GM21717 (cell line): ENCODE data around the gene KCNK7.

ENCODE experiments used
- ATAC-seq: cut with Tn5 transposase; IDR thresholded peaks from one replicate; pipeline ENCODE4 v1.9.1; 2021; ENCODE audit warnings: mild to moderate bottlenecking, moderate library complexity; ENCODE audit not compliant: unreplicated experiment

The KCNK7 gene

GRCh38 chr11:65558930-65559509 is 36.6 kb downstream of the KCNK7 start:
- no peak for ATAC-seq

- no peak for ATAC-seq
These were observed 37.3 kb downstream of the KCNK7 start, which contains the start of gene LTBP3 for GRCh38 chr11:65558002-65558929. LTBP3 (minus strand) TSS chr11:65558359; CDS start chr11:65557959, 400 bp downstream.

GRCh38 chr11:65557280-65558001 is 38.2 kb downstream of the KCNK7 start:
- ATAC-seq, result no peak

GRCh38 chr11:65556470-65557279 is 38.9 kb downstream of the KCNK7 start:
- ATAC-seq, result no peak

GRCh38 chr11:65555693-65556231 is 39.8 kb downstream of the KCNK7 start:
- ATAC-seq, result no peak

- no peak for ATAC-seq
These were observed 40.7 kb downstream of the KCNK7 start for GRCh38 chr11:65554842-65555430.

GRCh38 chr11:65554057-65554818 is 41.4 kb downstream of the KCNK7 start:
- no peak for ATAC-seq

- no peak for ATAC-seq
These were observed 42.1 kb downstream of the KCNK7 start for GRCh38 chr11:65553301-65554001.

- ATAC-seq, result no peak
These were observed 43.1 kb downstream of the KCNK7 start for GRCh38 chr11:65552388-65552951.

- ATAC-seq, result no peak
These were observed 43.8 kb downstream of the KCNK7 start for GRCh38 chr11:65551572-65552387.

- no peak for ATAC-seq
These were observed 46.5 kb downstream of the KCNK7 start for GRCh38 chr11:65549096-65549495.

GRCh38 chr11:65548395-65548794 is 47.2 kb downstream of the KCNK7 start:
- no peak for ATAC-seq

GRCh38 chr11:65547446-65548125 is 48.0 kb downstream of the KCNK7 start:
- no peak for ATAC-seq

- ATAC-seq, result peak; percentile 58
These were observed 49.2 kb downstream of the KCNK7 start for GRCh38 chr11:65546217-65546958.

GRCh38 chr11:65545853-65546216 is 49.8 kb downstream of the KCNK7 start:
- ATAC-seq, result no peak
